Right lobe of liver (tissue), 4 donors: ENCODE results near the gene PTCH1.

ENCODE experiments used
- CTCF ChIP-seq, 4 donors: fragments of 200-600 bp in 3 of 4; fragments of 450-650 bp in 1 of 4; IDR thresholded peaks; one replicate each; pipeline versions ENCODE4 v1.5.1 to v1.8.0; 2016 to 2022; ENCODE audit warnings: antibody characterized with exemption in 4 of 4, mild to moderate bottlenecking in 2 of 4
- POLR2A ChIP-seq: fragments of 450-650 bp; IDR thresholded peaks from one replicate; pipeline ENCODE4 v1.6.1; 2017; ENCODE audit warnings: antibody characterized with exemption, mild to moderate bottlenecking
- donor health status: DM: no; HTN: no; CAD: no.
- donor health status: DM: no; HTN: no; CAD: no.
- donor health status: DM: no; HTN: yes; CAD: no.

- TF ChIP-seq CTCF (IDR thresholded peaks at IDR 0.05) (no peak), POLR2A (no peak)
These were observed 6.2 kb upstream of the PTCH1 start for GRCh38 chr9:95522871-95523370.
